ENCODE data around the gene TAGLN.
A peak's percentile ranks its signal among the peaks of the same experiment; 100 is the strongest.

Gene TAGLN

DNA sequence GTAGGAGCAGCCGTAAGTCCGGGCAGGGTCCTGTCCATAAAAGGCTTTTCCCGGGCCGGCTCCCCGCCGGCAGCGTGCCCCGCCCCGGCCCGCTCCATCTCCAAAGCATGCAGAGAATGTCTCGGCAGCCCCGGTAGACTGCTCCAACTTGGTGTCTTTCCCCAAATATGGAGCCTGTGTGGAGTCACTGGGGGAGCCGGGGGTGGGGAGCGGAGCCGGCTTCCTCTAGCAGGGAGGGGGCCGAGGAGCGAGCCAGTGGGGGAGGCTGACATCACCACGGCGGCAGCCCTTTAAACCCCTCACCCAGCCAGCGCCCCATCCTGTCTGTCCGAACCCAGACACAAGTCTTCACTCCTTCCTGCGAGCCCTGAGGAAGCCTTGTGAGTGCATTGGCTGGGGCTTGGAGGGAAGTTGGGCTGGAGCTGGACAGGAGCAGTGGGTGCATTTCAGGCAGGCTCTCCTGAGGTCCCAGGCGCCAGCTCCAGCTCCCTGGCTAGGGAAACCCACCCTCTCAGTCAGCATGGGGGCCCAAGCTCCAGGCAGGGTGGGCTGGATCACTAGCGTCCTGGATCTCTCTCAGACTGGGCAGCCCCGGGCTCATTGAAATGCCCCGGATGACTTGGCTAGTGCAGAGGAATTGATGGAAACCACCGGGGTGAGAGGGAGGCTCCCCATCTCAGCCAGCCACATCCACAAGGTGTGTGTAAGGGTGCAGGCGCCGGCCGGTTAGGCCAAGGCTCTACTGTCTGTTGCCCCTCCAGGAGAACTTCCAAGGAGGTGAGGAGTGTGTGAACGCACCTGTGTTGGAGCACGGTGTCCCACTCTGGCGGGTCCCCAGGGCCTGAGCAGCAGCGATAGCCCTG lies at the start of gene TAGLN:
TAGLN (plus strand) TSS at position 318 of the 863 bp plus-strand sequence. CDS start 3,644 bp downstream, outside the sequence.
- peak; percentile 97 for DNase-seq (ENCODE audit: low spot score)

DNA sequence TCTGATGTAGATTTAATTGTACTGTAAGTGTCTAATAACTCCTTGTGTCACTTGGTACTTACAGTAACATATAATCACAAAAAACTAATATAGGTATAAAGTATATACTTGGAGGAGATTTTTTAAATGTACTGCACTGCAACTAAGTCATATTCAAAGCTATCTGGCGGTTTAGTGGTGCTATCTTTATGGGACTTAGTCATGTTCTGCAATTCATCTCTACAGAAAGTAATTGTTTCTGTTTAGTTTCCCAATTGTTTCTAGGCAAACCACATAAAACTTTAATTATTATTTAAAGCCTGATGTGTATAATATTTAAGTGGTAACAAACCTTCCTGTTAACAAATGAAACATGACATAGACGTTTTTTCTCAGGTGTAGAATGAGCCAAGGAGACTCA lies 47.1 kb upstream of the TAGLN start:
- DNase-seq (ENCODE audit: low spot score): no peak

DNA sequence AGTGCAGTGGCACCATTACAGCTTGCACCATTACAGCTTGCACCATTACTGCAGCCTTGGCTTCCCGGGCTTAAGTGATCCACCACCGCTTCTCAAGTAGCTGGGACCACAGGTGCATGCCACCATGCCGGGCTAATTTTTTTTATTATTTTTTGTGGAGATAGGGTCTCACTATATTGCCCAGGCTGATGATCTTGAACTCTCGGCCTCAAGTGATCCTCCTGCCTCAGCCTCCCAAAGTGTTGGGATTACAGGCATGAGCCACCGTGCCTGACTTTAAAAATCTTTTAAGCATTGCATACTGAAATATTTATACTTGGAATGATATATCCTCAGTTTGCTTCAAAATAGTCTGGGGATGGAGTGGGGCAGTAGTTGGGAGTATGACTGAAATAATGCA lies 44.7 kb upstream of the TAGLN start:
- no peak for DNase-seq (ENCODE audit: low spot score)

DNA sequence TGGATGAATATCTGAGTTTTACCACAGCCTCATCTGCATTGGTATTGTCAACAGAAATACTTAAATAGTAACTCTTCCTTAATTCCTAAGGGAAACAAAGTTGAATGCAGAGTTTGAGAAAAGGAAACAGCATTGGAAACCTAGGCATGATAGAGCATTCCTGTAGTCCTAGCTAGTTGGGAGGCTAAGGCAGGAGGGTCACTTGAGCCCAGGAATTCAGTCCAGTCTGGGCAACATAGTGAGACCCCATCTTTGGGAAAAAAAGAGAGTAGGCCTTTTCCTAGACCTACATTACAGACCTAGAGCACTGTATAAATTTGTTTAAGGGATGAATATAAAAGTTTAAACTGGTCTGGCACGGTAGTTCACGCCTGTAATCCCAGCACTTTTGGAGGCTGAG lies 41.7 kb upstream of the TAGLN start:
- no peak for DNase-seq (ENCODE audit: low spot score)

DNA sequence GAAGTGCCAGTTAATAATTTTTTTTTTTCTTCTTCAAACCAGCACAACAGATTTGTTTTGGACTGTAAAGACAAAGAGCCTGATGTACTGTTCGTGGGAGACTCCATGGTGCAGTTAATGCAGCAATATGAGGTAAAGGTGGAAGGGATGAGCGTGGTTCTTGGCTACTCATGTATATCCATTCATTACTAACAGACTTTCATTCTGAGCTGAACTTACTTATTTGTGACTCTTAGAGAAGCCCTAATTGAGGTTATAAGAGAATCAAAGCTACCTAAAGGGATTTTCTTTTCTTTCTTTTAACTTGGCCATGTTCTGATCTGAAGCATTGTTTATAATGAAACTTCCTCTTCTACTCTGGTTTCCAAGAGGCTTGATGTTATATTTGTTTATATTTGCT lies 39.3 kb upstream of the TAGLN start:
- DNase-seq (ENCODE audit: low spot score): no peak

DNA sequence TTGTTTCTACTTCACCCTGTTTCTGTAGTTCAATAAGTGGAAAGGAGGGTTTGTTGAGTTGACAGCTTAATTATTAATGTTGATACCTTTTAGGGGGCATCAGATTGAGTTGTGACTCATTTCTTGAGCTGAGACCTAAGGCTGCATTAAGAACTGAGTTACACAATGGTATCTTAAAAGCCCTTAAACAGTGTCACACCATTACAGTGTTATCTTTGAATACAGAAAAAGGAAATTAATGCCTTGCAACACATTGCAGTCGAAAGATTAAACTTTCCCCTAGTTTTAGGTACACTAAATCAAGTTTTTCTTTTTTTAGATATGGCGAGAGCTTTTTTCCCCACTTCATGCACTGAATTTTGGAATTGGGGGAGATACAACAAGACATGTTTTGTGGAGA lies 38.3 kb upstream of the TAGLN start:
- DNase-seq (ENCODE audit: low spot score): no peak

DNA sequence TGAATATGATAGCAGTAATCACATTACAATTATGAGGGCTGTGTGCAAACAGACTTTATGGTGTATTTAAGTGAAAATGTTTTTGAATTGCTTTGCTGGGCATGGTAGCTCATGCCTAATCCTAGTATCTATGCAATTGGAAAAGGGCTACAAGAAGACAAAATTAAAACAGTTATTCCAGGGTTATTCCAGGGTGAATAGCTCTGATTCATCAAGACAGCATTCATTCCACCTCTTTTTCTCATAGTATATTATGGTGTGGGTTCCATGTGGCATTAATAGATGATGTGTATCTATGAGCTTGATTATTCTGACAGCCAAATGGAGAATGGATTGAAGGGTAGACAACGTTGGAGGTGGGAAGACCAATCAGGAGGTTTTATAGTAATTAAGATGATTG lies 32.7 kb upstream of the TAGLN start:
- DNase-seq (ENCODE audit: low spot score): no peak

DNA sequence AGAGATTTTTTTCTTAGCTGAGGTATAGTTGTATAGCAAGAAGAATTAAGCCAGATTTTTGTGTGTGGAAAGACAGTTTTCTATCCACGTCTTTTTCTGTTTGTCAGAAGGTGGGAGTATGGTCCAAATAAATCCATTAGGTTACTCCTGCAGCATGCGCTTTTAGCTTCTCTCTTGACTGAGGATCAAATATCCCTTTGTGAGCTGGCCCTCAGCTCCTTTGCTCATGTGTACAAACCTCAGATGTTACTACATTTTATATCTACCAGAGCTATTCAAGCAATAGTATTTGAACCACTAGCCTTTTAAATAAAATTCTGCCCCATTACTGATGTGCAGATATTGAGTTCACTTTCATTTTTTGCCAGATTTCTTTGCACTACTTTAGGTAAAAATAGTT lies 29.4 kb upstream of the TAGLN start:
- no peak for DNase-seq (ENCODE audit: low spot score)

DNA sequence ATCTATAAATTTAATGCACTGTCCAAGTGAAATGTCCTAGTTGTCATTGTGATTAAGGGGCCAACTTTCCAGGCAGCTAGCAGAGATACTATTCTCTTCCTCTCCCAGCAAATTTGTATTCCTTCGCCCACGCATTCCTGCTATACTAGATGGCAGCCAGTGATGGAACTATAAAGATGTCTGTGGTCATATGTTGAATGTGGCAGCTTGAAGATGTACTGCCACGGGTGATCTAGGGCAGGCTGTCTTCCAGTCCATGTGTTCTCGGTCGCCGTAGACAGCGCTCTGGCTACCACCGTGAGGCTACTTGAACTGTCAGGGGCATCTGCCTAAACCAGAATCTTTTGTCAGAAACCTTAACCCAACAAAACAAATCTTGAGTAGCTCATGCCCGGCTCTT lies 29.0 kb upstream of the TAGLN start:
- DNase-seq (ENCODE audit: low spot score): no peak

DNA sequence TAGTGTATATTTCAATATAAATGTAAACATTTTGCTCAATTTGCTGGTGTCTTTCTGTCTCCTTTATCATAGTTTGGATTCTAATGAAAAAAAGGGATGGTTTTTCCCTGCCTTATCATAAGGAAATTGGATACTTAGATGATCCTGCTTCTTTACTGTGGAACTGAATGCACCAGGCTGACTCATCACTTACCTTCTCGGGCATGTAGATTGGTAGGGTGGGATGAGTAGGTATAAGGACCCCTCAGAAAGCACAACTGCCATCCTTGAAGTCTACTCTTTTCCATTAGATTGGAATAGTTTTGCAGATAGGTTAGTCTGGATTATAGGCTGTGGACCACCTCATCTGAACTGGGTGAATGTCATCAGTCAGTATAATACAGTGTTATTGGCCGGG lies 28.2 kb upstream of the TAGLN start:
- DNase-seq (ENCODE audit: low spot score): no peak

DNA sequence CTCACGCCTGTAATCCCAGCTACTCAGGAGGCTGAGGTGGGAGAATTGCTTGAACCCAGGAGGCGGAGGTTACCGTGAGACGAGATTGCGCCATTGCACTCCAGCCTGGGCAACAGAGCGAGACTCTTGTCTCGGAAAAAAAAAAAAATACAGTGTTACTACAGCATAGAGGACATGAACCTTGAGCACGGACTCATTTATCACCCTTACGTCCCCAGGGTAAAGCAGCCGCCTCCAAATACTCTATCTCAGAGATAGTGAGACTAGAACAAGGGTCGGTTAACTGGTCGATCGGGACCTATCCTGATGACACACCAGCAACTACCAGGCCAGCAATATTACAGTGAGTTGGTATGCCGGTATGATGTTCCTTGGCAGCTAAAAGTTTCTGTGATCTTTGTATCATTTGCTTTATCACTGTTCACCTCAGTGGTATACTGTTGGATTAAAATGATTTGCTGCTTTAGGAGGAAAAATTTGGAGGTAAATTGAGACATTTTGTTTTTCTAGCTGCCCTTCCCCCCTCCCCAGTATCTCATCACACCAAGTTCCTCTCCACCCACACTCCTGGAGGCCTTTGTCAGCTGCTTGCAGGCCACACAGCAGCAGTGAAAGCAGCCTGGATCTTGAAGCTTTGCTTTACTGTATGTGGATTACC lies 27.6 kb upstream of the TAGLN start:
- DNase-seq (ENCODE audit: low spot score): no peak

DNA sequence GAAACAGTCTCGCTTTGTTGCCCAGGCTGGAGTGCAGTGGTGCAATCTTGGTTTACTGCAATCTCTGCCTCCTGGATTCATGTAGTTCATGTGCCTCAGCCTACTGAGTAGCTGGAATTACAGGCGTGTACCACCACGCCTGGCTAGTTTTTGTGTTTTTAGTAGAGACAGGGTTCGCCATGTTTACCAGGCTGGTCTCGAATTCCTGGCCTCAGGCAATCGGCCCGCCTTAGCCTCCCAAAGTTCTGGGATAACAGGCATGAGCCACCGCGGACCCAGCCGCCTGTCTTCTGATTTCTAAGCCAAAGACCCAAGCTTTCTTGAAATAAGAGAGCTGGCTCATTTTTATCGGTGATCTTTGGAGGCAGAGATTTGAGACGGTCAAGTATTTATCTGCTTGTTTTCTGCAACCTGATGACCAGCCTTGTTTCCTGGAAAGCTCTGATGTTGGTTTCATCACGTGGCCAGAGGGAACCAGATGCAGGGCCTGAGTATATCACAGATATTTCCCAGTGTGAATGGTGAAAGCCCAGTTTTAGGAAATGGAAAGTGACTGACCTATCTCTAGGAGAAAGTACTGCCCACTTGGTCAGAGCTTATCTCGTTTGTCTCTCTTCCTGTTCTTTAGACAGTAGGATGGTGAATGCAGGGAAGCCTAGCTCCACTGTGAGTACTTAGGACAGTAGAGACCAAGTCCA lies 26.3 kb upstream of the TAGLN start:
- DNase-seq (ENCODE audit: low spot score): no peak

DNA sequence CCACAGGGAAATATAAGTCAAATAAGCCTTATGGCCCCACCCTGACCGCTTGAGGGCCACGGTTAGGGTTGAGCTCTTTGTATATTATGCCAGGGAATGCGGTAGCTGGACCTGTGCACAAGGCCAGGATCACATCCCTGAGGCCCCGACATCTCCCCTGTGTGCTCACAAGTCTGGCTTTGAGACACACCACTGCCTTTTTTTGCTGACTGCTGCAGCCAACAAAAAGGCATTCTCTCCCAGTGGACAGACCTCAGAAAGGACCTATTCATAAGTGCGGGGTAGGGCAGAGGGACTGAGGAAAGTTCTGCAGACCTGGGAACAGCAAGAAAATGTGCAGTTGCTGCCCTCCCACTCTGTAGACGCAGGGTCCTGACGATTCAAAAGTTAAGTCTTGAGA lies 24.1 kb upstream of the TAGLN start:
- no peak for DNase-seq (ENCODE audit: low spot score)

DNA sequence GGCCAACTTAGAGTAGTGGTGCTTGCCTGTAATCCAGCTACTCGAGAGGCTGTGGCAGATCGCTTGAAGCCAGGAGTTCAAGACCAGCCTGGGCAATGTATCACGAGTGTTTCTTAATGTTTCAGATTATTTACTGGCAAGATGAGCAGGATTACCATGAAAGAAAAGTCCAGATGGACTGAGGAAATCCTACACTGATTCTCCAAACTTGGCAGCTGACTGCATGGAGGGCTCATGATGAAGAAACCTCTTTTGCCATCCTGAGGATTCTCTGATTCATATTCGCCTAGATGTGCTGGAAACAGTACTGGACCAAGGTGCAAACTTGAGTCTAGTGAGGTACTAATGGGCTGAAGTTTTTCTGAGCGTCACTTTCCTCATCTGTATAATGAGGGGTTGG lies 23.4 kb upstream of the TAGLN start:
- DNase-seq (ENCODE audit: low spot score): no peak

DNA sequence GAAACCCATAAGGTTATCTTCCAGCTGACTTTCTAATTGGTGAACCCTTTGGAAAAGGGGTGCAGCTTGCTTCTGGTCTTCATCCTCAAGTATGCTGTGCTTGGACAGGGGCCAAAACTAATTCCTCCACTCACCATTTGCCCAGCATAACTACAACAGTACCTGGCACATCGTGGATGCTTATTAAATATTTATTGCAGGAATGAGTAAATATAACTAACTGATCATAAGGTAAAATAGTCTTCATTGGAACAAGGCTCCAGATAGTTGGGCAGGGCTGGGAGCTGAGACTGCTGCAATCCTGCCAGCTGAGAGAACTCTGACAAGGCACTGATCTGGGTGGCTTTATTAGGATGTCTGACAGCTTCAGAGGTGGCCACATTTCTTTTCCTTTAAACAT lies 23.0 kb upstream of the TAGLN start:
- no peak for DNase-seq (ENCODE audit: low spot score)

DNA sequence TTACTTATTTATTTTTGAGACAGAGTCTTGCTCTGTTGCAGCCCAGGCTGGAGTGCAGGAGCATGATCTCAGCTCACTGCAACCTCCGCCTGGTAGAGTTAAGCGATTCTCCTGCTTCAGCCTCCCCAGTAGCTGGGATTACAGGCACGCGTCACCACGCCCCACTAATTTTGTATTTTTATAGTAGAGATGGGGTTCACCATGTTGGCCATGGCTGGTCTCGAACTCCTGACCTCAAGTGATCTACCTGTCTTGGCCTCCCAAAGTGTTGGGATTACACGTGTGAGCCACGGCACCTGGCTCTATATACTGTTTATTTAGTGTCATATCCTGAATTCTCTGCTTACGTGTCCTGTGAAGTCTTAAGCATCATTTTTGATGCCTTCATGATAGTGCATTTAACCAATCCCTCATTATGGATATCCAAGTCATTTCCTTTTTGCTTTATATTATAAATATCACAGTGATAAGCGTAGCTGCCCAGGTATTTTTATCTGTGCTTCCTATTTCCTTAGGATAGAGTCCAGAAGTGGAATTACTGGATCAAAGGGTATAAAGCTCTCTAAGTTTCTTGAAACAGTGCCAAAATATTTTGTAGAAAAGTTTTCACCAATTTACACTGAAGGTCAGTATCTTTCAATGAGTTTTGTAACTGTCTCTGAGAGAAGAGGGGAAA lies 21.5 kb upstream of the TAGLN start:
- DNase-seq (ENCODE audit: low spot score): no peak

DNA sequence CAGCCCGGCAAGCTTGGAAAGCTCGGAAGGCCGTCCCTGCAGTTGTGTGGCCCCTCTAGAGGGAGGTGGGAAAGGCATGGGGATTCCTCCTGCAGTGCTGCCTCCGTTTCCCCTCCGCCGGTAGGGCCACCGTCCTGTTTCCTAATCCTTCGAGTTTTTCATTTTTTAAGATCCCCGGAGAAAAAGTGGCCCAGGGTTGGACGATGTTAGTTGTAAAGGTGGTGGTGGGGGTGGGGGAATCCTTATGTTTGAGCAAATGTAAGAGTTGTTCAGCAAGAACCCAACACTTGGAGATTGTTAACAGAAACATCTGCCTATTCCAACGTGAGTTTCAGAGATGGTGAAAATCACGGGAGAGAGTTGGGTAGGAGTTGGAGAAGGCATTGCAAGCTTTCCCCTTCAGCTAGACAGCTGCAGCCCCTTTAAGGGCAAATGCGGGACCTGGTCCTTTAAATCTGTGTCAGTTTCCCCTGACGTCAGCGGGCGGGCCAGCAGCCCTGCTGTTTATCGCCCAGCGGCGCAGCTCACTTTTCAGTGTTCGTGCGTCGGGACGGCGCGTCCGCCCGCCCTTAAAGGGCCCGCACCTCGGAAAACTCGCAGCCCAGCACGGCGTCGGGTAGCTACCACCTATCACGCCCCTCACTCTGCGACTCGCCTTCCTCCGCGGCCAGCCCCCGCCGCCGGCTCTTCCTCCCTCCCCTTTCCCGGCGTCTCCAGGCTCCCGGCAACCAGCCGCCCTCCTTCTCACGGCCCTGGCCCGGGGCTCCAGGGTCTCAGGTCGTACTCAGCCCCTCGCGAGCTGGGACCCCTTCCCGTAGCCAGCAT lies 20.7 kb upstream of the TAGLN start, which contains the start of gene SIDT2:
SIDT2 (plus strand) TSS at position 534 of the 825 bp plus-strand sequence. CDS start 521 bp downstream, outside the sequence.
- DNase-seq (ENCODE audit: low spot score): peak; percentile 95

DNA sequence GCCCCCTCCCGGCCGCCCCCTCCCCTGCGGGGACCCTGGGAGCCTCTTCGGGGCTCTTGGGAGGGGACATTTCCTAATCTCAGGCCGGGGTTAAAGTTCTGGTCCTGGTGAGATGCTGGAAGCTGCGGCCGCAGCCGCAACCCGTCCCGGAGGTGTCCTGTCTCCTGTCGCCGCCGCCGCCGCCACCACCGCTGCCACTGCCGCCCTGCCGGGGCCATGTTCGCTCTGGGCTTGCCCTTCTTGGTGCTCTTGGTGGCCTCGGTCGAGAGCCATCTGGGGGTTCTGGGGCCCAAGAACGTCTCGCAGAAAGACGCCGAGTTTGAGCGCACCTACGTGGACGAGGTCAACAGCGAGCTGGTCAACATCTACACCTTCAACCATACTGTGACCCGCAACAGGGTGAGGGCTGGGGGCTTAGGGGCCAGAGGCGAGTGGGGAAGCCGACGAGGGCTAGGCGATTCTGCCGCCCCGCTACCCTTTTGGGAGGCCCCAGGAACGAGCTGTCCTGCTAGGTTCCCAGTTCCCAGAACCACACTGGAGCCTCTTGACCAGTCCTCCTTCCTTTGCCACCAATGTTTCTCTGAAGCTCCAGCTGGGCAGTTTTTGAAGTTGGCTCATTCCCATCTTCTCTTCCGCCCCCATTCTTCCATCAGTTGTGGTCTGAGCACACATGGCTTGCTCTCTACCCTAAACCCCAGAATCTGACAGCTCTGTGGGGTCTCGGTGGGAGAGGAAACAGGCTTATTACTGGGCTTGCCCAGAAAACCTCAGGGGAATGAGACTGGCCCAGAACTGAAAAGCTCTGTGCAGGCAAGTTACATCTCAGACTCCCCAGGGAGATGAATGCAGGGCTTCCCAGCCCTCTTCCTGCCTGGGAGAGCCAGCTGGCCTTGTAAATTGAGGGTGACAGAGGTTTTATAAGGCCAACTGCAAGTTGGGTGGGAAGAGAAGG lies 19.8 kb upstream of the TAGLN start:
- peak; percentile 52 for DNase-seq (ENCODE audit: low spot score)

DNA sequence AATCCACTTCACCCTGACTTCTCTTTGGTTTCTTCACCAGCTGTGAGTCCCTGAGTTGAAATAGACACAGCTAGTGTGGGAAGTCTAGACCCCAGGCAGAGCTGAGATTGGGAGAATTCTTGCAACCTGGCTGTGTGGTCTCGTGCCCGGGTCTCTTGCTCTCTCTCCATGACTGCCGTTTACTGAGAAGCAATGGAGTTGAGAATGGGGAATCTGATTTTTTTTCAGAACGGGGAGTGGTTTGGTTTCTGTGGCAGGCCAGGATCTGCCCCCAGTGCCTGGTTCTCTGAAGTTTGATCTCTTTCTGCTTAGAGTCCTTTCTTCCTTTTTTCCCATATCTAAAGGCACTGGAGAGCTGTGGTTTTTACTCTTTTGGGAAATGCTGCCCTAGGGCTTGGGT lies 19.1 kb upstream of the TAGLN start:
- peak; percentile 53 for DNase-seq (ENCODE audit: low spot score)
